ENCODE measurements around the gene FAM3A. TPM values are rescaled to one million over a fixed set of nuclear protein-coding genes. Genes with fewer than 3 reads are reported as not detected.

FAM3A gene
- total RNA-seq, 2 experiments from 2014 or later, result 16.4 to 21.9 TPM

GRCh38 chrX:154460326-154460725, 55.7 kb downstream of the FAM3A start:
- intact Hi-C loops (cut with micrococcal nuclease; ENCODE audit: unreplicated experiment), result no loop called here
- Histone ChIP-seq H3K79me2 (ENCODE audit: insufficient read depth, low read depth, low read length) (no peaks in the 10 kb centered on the region), H2AFZ (ENCODE audit: low read length) (no peak overlapping the region), H3K9me3 (ENCODE audit: low read length) (no peaks in the 10 kb centered on the region), H3K9me2 (ENCODE audit: insufficient read depth, low read length) (no peaks in the 10 kb centered on the region), H3K36me3 (ENCODE audit: insufficient read depth, low read length) (no peaks in the 10 kb centered on the region), H3K4me1 (ENCODE audit: insufficient read depth, low read length, poor library complexity, severe bottlenecking) (peaks cover 9% of the 10 kb centered on the region), H3K4me3 (ENCODE audit: low read depth, low read length, poor library complexity, severe bottlenecking) (no peak overlapping the region), H4K20me1 (ENCODE audit: insufficient read depth, low read length) (no peaks in the 10 kb centered on the region), H3K4me2 (ENCODE audit: low read length) (no peak overlapping the region), H3K27ac (ENCODE audit: low read depth, low read length, poor library complexity, severe bottlenecking) (no peak overlapping the region)
- DNase-seq (ENCODE audit: low spot score), result no peak
- no peak for TF ChIP-seq EZH2phosphoT487 (IDR thresholded peaks at IDR 0.05; ENCODE audit: borderline replicate concordance, low read depth, low read length)
- no peak for TF ChIP-seq CTCF (conservative IDR thresholded peaks at IDR 0.05; ENCODE audit: low read length)
- CTCF ChIA-PET (ENCODE audit: unreplicated experiment), result no interaction called here
- BruUV-seq (replicated peaks), result no TSS peak
- POLR2A ChIA-PET, result no interaction called here

GRCh38 chrX:154459832-154460231, 56.2 kb downstream of the FAM3A start:
- CTCF ChIA-PET (ENCODE audit: unreplicated experiment), result interaction anchor here (1.0 kb wide), 1 partner anchor 18 kb away, joined by 3 read pairs; no protein-coding TSS in a partner anchor
- H3K9me2 ChIP-seq (ENCODE audit: insufficient read depth, low read length), result no peaks in the 10 kb centered on the region
- POLR2A ChIA-PET, result no interaction called here

More at GRCh38 chrX:154459832-154460231, 56.2 kb downstream of the FAM3A start:
- Histone ChIP-seq H3K27ac (ENCODE audit: low read depth, low read length, poor library complexity, severe bottlenecking) (no peak overlapping the region), H3K36me3 (ENCODE audit: insufficient read depth, low read length) (no peaks in the 10 kb centered on the region), H4K20me1 (ENCODE audit: insufficient read depth, low read length) (no peaks in the 10 kb centered on the region), H3K4me1 (ENCODE audit: insufficient read depth, low read length, poor library complexity, severe bottlenecking) (peaks cover 9% of the 10 kb centered on the region), H2AFZ (ENCODE audit: low read length) (no peak overlapping the region), H3K9me3 (ENCODE audit: low read length) (no peaks in the 10 kb centered on the region), H3K4me3 (ENCODE audit: low read depth, low read length, poor library complexity, severe bottlenecking) (no peak overlapping the region), H3K4me2 (ENCODE audit: low read length) (no peak overlapping the region), H3K79me2 (ENCODE audit: insufficient read depth, low read depth, low read length) (no peaks in the 10 kb centered on the region)
- intact Hi-C loops (cut with micrococcal nuclease; ENCODE audit: unreplicated experiment), result no loop called here
- BruUV-seq (replicated peaks), result no TSS peak
- no peak for DNase-seq (ENCODE audit: low spot score)
- no peak for TF ChIP-seq EZH2phosphoT487 (IDR thresholded peaks at IDR 0.05; ENCODE audit: borderline replicate concordance, low read depth, low read length)
- TF ChIP-seq CTCF (conservative IDR thresholded peaks at IDR 0.05; ENCODE audit: low read length), result no peak
